Common myeloid progenitor, CD34-positive (primary cell): ENCODE results near the gene CHADL.

Source experiments
- CTCF ChIA-PET: fragments of 350-600 bp; sonication (Branson Sonifier 250); formaldehyde crosslinking; loops from one replicate; lab custom pipeline; 2021; ENCODE audit warnings: antibody characterized with exemption; lab: Charles Lee
- POLR2A ChIA-PET: fragments of 350-600 bp; sonication (Branson Sonifier 250); formaldehyde crosslinking; loops from one replicate; lab custom pipeline; 2021; ENCODE audit warnings: antibody characterized with exemption; lab: Charles Lee
- DNase-seq, 3 donors: peaks; one replicate each; pipeline versions ENCODE4 v3.0.0 to v3.0.0-alpha.2; 2013
- H3K27ac ChIP-seq, 2 experiments: 1 replicate in 1 of 2; 2 replicates in 1 of 2; pipeline ENCODE4 v1.7.0; 2013; ENCODE audit warnings: inconsistent platforms in 2 of 2, low read length in 2 of 2, mild to moderate bottlenecking in 2 of 2, low read depth in 1 of 2, moderate library complexity in 1 of 2; ENCODE audit not compliant: severe bottlenecking in 2 of 2, insufficient read depth in 1 of 2, poor library complexity in 1 of 2
- H3K27me3 ChIP-seq, 5 experiments: replicated peaks in 2 of 5; 1 replicate in 3 of 5; 2 replicates in 2 of 5; pipeline versions ENCODE4 v1.6.1 to v1.7.0; 2013; ENCODE audit warnings: low read length in 4 of 5, mild to moderate bottlenecking in 2 of 5, moderate library complexity in 2 of 5, inconsistent platforms in 1 of 5; ENCODE audit not compliant: insufficient read depth in 5 of 5, control insufficient read depth in 4 of 5
- H3K36me3 ChIP-seq, 4 experiments: 1 replicate in 2 of 4; 2 replicates in 2 of 4; pipeline versions ENCODE4 v1.6.1 to v1.7.0; 2013; ENCODE audit warnings: low read length in 3 of 4, control low read depth in 1 of 4, mild to moderate bottlenecking in 1 of 4; ENCODE audit not compliant: control insufficient read depth in 4 of 4, insufficient read depth in 4 of 4
- H3K4me1 ChIP-seq, 4 experiments: 1 replicate in 3 of 4; 2 replicates in 1 of 4; pipeline versions ENCODE4 v1.6.1 to v1.7.1; 2013; ENCODE audit warnings: low read length in 3 of 4, mild to moderate bottlenecking in 3 of 4, control low read depth in 1 of 4, inconsistent platforms in 1 of 4, moderate library complexity in 1 of 4; ENCODE audit not compliant: control insufficient read depth in 4 of 4, insufficient read depth in 4 of 4; ENCODE audit errors: control extremely low read depth in 1 of 4
- H3K4me3 ChIP-seq, 7 experiments: 1 replicate in 4 of 7; 2 replicates in 3 of 7; pipeline versions ENCODE4 v1.5.1 to v1.7.0; 2013; ENCODE audit warnings: mild to moderate bottlenecking in 7 of 7, low read length in 6 of 7, moderate library complexity in 6 of 7, inconsistent platforms in 2 of 7, low read depth in 2 of 7, control low read depth in 1 of 7; ENCODE audit not compliant: insufficient read depth in 4 of 7, control insufficient read depth in 1 of 7; ENCODE audit errors: extremely low read depth in 1 of 7
- H3K9me3 ChIP-seq, 5 experiments: 1 replicate in 4 of 5; 2 replicates in 1 of 5; pipeline versions ENCODE4 v1.6.1 to v1.7.1; 2013; ENCODE audit warnings: low read length in 4 of 5, mild to moderate bottlenecking in 2 of 5, inconsistent platforms in 1 of 5, low read depth in 1 of 5, moderate library complexity in 1 of 5; ENCODE audit not compliant: control insufficient read depth in 4 of 5, insufficient read depth in 2 of 5; ENCODE audit errors: control extremely low read depth in 1 of 5
- WGBS: methylation state at CpG from one replicate; pipeline ENCODE4 v1.1.5; 2013; ENCODE audit not compliant: insufficient coverage; 5-methylcytosine and 5-hydroxymethylcytosine counted together

Gene CHADL

GRCh38 chr22:41257696-41258095 is 17.0 kb upstream of the CHADL start:
- DNase-seq: no peak
- H3K36me3 ChIP-seq: peaks cover 15 to 89% (median 78%) of the 10 kb centered on the region in 4 experiments
- 97% methylated on average over 7 of the region's 11 CpGs for WGBS
- no peak overlapping the region for H3K27ac ChIP-seq
- H3K27me3 ChIP-seq: no peaks in the 10 kb centered on the region
- H3K4me3 ChIP-seq: no peak overlapping the region
- H3K4me1 ChIP-seq: no peaks in the 10 kb centered on the region
- CTCF ChIA-PET: interaction anchor here (1.6 kb wide), 1 partner anchor 20 kb away, joined by 5 read pairs; no protein-coding TSS in a partner anchor
- POLR2A ChIA-PET: no interaction called here
- no peaks in the 10 kb centered on the region for H3K9me3 ChIP-seq

- no peak overlapping the region for H3K4me3 ChIP-seq
- ChIA-PET POLR2A (no interaction called here), CTCF (interaction anchor here (1.1 to 1.6 kb wide), 2 partner anchors 19 to 334 kb away, joined by 3 to 5 read pairs; no protein-coding TSS in a partner anchor)
- H3K36me3 ChIP-seq: peaks cover 10 to 86% (median 74%) of the 10 kb centered on the region in 4 experiments
- 96% methylated on average over 13 of the region's 20 CpGs for WGBS
- no peaks in the 10 kb centered on the region for H3K27me3 ChIP-seq
- H3K4me1 ChIP-seq: no peaks in the 10 kb centered on the region
- H3K9me3 ChIP-seq: no peaks in the 10 kb centered on the region
- H3K27ac ChIP-seq: no peak overlapping the region
- DNase-seq: no peak
These were observed 15.8 kb upstream of the CHADL start for GRCh38 chr22:41256254-41257253.

GRCh38 chr22:41254230-41254629 is 13.5 kb upstream of the CHADL start:
- Histone ChIP-seq H3K4me3 (no peak overlapping the region), H3K4me1 (no peaks in the 10 kb centered on the region), H3K27ac (no peak overlapping the region), H3K36me3 (peaks cover 21 to 88% (median 75%) of the 10 kb centered on the region in 4 experiments), H3K9me3 (no peaks in the 10 kb centered on the region), H3K27me3 (no peaks in the 10 kb centered on the region)
- 100% methylated on average over 7 of the region's 7 CpGs for WGBS
- CTCF ChIA-PET: interaction anchor here (1.2 to 1.7 kb wide), 3 partner anchors 9 to 37 kb away, joined by 3 to 5 read pairs (median 4); no protein-coding TSS in a partner anchor
- DNase-seq: no peak
- POLR2A ChIA-PET: no interaction called here

GRCh38 chr22:41252365-41252764 is 11.6 kb upstream of the CHADL start:
- H3K27ac ChIP-seq: no peak overlapping the region
- ChIA-PET CTCF (no interaction called here), POLR2A (interaction anchor here (0.6 kb wide), 1 partner anchor 116 kb away, joined by 3 read pairs; no protein-coding TSS in a partner anchor)
- no peak for DNase-seq
- peaks cover 25 to 89% (median 73%) of the 10 kb centered on the region in 4 experiments for H3K36me3 ChIP-seq
- WGBS: 95% methylated on average over 8 of the region's 8 CpGs
- no peak overlapping the region for H3K4me3 ChIP-seq
- H3K4me1 ChIP-seq: no peaks in the 10 kb centered on the region
- H3K9me3 ChIP-seq: no peaks in the 10 kb centered on the region
- H3K27me3 ChIP-seq: no peaks in the 10 kb centered on the region

- WGBS: 97% methylated on average over 10 of the region's 12 CpGs
- POLR2A ChIA-PET: no interaction called here
- Histone ChIP-seq H3K4me1 (no peaks in the 10 kb centered on the region), H3K27ac (no peak overlapping the region), H3K4me3 (no peak overlapping the region), H3K9me3 (no peaks in the 10 kb centered on the region), H3K27me3 (no peaks in the 10 kb centered on the region), H3K36me3 (peaks cover 23 to 88% (median 68%) of the 10 kb centered on the region in 4 experiments)
- DNase-seq: no peak
- CTCF ChIA-PET: no interaction called here
These were observed 9.4 kb upstream of the CHADL start for GRCh38 chr22:41250127-41250526.

GRCh38 chr22:41249442-41249841 is 8.7 kb upstream of the CHADL start:
- H3K9me3 ChIP-seq: no peaks in the 10 kb centered on the region
- CTCF ChIA-PET: interaction anchor here (0.8 kb wide), 1 partner anchor 12 kb away, joined by 3 read pairs; no protein-coding TSS in a partner anchor
- H3K4me3 ChIP-seq: no peak overlapping the region
- no peaks in the 10 kb centered on the region for H3K4me1 ChIP-seq
- no peak overlapping the region for H3K27ac ChIP-seq
- H3K36me3 ChIP-seq: peaks cover 23 to 87% (median 68%) of the 10 kb centered on the region in 4 experiments
- WGBS: 98% methylated on average over 12 of the region's 14 CpGs
- POLR2A ChIA-PET: no interaction called here
- no peaks in the 10 kb centered on the region for H3K27me3 ChIP-seq
- no peak for DNase-seq
